ENCODE measurements around the gene FRAT2. TPM values are rescaled to one million over a fixed set of nuclear protein-coding genes. Genes with fewer than 3 reads are reported as not detected.

FRAT2 gene
- total RNA-seq, 1 experiment from 2014 or later: 4.7 TPM

- no TSS peak for BruUV-seq (replicated peaks)
- no peak overlapping the region for H3K27ac ChIP-seq (ENCODE audit: low read depth, low read length, poor library complexity, severe bottlenecking)
- ChIA-PET CTCF (no interaction called here), POLR2A (ENCODE audit: low non-redundant PET) (no interaction called here)
- DNase-seq (ENCODE audit: low spot score): no peak
- intact Hi-C loops (cut with micrococcal nuclease; ENCODE audit: unreplicated experiment): no loop called here
- H3K27me3 ChIP-seq (replicated peaks; ENCODE audit: insufficient read depth, low read depth, low read length, poor library complexity): peaks cover 21% of the 10 kb centered on the region
- H3K4me1 ChIP-seq (ENCODE audit: insufficient read depth, low read length, poor library complexity, severe bottlenecking): no peaks in the 10 kb centered on the region
- no peaks in the 10 kb centered on the region for H3K9me3 ChIP-seq (ENCODE audit: low read depth, low read length, poor library complexity, severe bottlenecking)
- TF ChIP-seq EZH2 (IDR thresholded peaks at IDR 0.05; ENCODE audit: borderline replicate concordance, low read depth, low read length, poor library complexity, severe bottlenecking) (no peak), CTCF (conservative IDR thresholded peaks at IDR 0.05; ENCODE audit: low read depth, low read length) (no peak)
- no peaks in the 10 kb centered on the region for H3K36me3 ChIP-seq (ENCODE audit: insufficient read depth, low read length, poor library complexity, severe bottlenecking)
- H3K4me3 ChIP-seq (ENCODE audit: low read depth, low read length, poor library complexity, severe bottlenecking): no peak overlapping the region
These were observed 12.7 kb downstream of the FRAT2 start for GRCh38 chr10:97321804-97322190.

GRCh38 chr10:97321032-97321803 lies 13.3 kb downstream of the FRAT2 start:
- intact Hi-C loops (cut with micrococcal nuclease; ENCODE audit: unreplicated experiment): no loop called here
- TF ChIP-seq CTCF (conservative IDR thresholded peaks at IDR 0.05; ENCODE audit: low read depth, low read length) (no peak), EZH2 (IDR thresholded peaks at IDR 0.05; ENCODE audit: borderline replicate concordance, low read depth, low read length, poor library complexity, severe bottlenecking) (no peak)
- ChIA-PET CTCF (no interaction called here), POLR2A (ENCODE audit: low non-redundant PET) (no interaction called here)
- no peaks in the 10 kb centered on the region for H3K4me1 ChIP-seq (ENCODE audit: insufficient read depth, low read length, poor library complexity, severe bottlenecking)
- no peaks in the 10 kb centered on the region for H3K36me3 ChIP-seq (ENCODE audit: insufficient read depth, low read length, poor library complexity, severe bottlenecking)
- BruUV-seq (replicated peaks): no TSS peak
- no peak for DNase-seq (ENCODE audit: low spot score)
- no peaks in the 10 kb centered on the region for H3K9me3 ChIP-seq (ENCODE audit: low read depth, low read length, poor library complexity, severe bottlenecking)
- H3K4me3 ChIP-seq (ENCODE audit: low read depth, low read length, poor library complexity, severe bottlenecking): no peak overlapping the region
- no peak overlapping the region for H3K27ac ChIP-seq (ENCODE audit: low read depth, low read length, poor library complexity, severe bottlenecking)
- peaks cover 21% of the 10 kb centered on the region for H3K27me3 ChIP-seq (replicated peaks; ENCODE audit: insufficient read depth, low read depth, low read length, poor library complexity)

- ChIA-PET POLR2A (ENCODE audit: low non-redundant PET) (no interaction called here), CTCF (no interaction called here)
- no peak for DNase-seq (ENCODE audit: low spot score)
- intact Hi-C loops (cut with micrococcal nuclease; ENCODE audit: unreplicated experiment): no loop called here
- H3K4me3 ChIP-seq (ENCODE audit: low read depth, low read length, poor library complexity, severe bottlenecking): peak overlapping the region; percentile 84
- no TSS peak for BruUV-seq (replicated peaks)
- TF ChIP-seq CTCF (conservative IDR thresholded peaks at IDR 0.05; ENCODE audit: low read depth, low read length) (no peak), EZH2 (IDR thresholded peaks at IDR 0.05; ENCODE audit: borderline replicate concordance, low read depth, low read length, poor library complexity, severe bottlenecking) (no peak)
- H3K27me3 ChIP-seq (replicated peaks; ENCODE audit: insufficient read depth, low read depth, low read length, poor library complexity): peaks cover 21% of the 10 kb centered on the region
- no peaks in the 10 kb centered on the region for H3K4me1 ChIP-seq (ENCODE audit: insufficient read depth, low read length, poor library complexity, severe bottlenecking)
- no peaks in the 10 kb centered on the region for H3K9me3 ChIP-seq (ENCODE audit: low read depth, low read length, poor library complexity, severe bottlenecking)
- H3K36me3 ChIP-seq (ENCODE audit: insufficient read depth, low read length, poor library complexity, severe bottlenecking): no peaks in the 10 kb centered on the region
- no peak overlapping the region for H3K27ac ChIP-seq (ENCODE audit: low read depth, low read length, poor library complexity, severe bottlenecking)
These were observed 14.0 kb downstream of the FRAT2 start for GRCh38 chr10:97320480-97321031.

Data from A673 (cell line).